Sigmoid colon (tissue), 7 donors: Measurements from ENCODE around the gene DHH. TPM values are rescaled to one million over a fixed set of nuclear protein-coding genes. Genes with fewer than 3 reads are reported as not detected.

Experiments
- DNase-seq: peaks from one replicate; pipeline ENCODE4 v3.0.0-alpha.2; 2019
- H3K27ac ChIP-seq, 4 donors: fragments of 200-600 bp; sonication (generic); one replicate each; pipeline ENCODE4 v1.5.1; 2016 to 2019; ENCODE audit warnings: mild to moderate bottlenecking in 1 of 4
- H3K27me3 ChIP-seq, 3 donors: fragments of 200-600 bp; sonication (generic); one replicate each; pipeline ENCODE4 v1.5.1; 2019; ENCODE audit warnings: mild to moderate bottlenecking in 1 of 3
- H3K36me3 ChIP-seq, 4 donors: fragments of 200-600 bp; sonication (generic); one replicate each; pipeline ENCODE4 v1.5.1; 2016 to 2019
- H3K4me1 ChIP-seq, 4 donors: fragments of 200-600 bp; sonication (generic); one replicate each; pipeline ENCODE4 v1.5.1; 2017 to 2019
- H3K4me3 ChIP-seq, 4 donors: fragments of 200-600 bp; sonication (generic); one replicate each; pipeline ENCODE4 v1.5.1; 2017 to 2019; ENCODE audit warnings: mild to moderate bottlenecking in 2 of 4, moderate library complexity in 1 of 4
- H3K9me3 ChIP-seq, 4 donors: fragments of 200-600 bp in 3 of 4; sonication (generic) in 3 of 4; one replicate each; pipeline versions ENCODE4 v1.5.1 to v1.6.1; 2013 to 2019
- CTCF ChIP-seq, 4 experiments: fragments of 450-650 bp in 3 of 4; fragments of 200-600 bp in 1 of 4; IDR thresholded peaks; one replicate each; pipeline ENCODE4 v1.5.1; 2016 to 2019; ENCODE audit warnings: antibody characterized with exemption in 4 of 4, mild to moderate bottlenecking in 3 of 4, moderate library complexity in 2 of 4
- EP300 ChIP-seq, 4 donors: sonication (generic); formaldehyde crosslinking; IDR thresholded peaks; one replicate each; pipeline ENCODE4 v1.6.1; 2017; ENCODE audit warnings: antibody characterized with exemption in 4 of 4
- POLR2A ChIP-seq, 2 donors: fragments of 450-650 bp; IDR thresholded peaks; one replicate each; pipeline ENCODE4 v1.6.1; 2016; ENCODE audit warnings: antibody characterized with exemption in 2 of 2, mild to moderate bottlenecking in 2 of 2, moderate library complexity in 2 of 2
- POLR2AphosphoS5 ChIP-seq, 4 donors: sonication (generic); formaldehyde crosslinking; IDR thresholded peaks; one replicate each; pipeline ENCODE4 v1.6.1; 2017; ENCODE audit warnings: antibody characterized with exemption in 4 of 4
- WGBS, 2 donors: extraction: QIAGEN DNeasy Blood & Tissue Kit; methylation state at CpG; one replicate each; pipeline ENCODE4 v1.1.7; 2013; 5-methylcytosine and 5-hydroxymethylcytosine counted together
- intact Hi-C: fragments of 100-400 bp; cut with DNase I; formaldehyde crosslinking; loops from one replicate; pipeline ENCODE4 v1.15.1; 2023
- polyA plus RNA-seq, 3 donors: library from polyadenylated mRNA; stranded (reverse); fragments of 200-250 nt; gene quantifications; one replicate each; pipeline ENCODE4 v1.2.3, GENCODE V29; 2013
- total RNA-seq, 4 donors: library from RNA; depleted of rRNA; stranded (reverse); fragments of >200 nt; gene quantifications; one replicate each; pipeline ENCODE4 v1.1.0, GENCODE V29; 2016
- donor health status: healthy with polysubstance abuse.
- donor health status: Bipolar disorder and iron deficiency.
- donor health status: healthy.

DHH gene
- total and polyA plus RNA-seq, 7 donors: 0.14 to 0.83 (median 0.63) TPM; not detected in 4

GRCh38 chr12:49043241-49043640 lies 51.4 kb downstream of the DHH start:
- H3K27me3 ChIP-seq: no peaks in the 10 kb centered on the region
- DNase-seq: no peak
- intact Hi-C loops: no loop called here
- H3K36me3 ChIP-seq: peaks cover 90 to 100% (median 95%) of the 10 kb centered on the region in 4 donors
- no peaks in the 10 kb centered on the region for H3K9me3 ChIP-seq
- H3K4me3 ChIP-seq: no peak overlapping the region
- H3K4me1 ChIP-seq: no peaks in the 10 kb centered on the region
- no peak for TF ChIP-seq POLR2A (IDR thresholded peaks at IDR 0.05)
- no peak for TF ChIP-seq POLR2AphosphoS5 (IDR thresholded peaks at IDR 0.05)
- no peak for TF ChIP-seq EP300 (IDR thresholded peaks at IDR 0.05)
- no peak for TF ChIP-seq CTCF (IDR thresholded peaks at IDR 0.05)
- WGBS, 2 donors: 93 to 94% methylated on average over 4 of the region's 4 CpGs
- no peak overlapping the region for H3K27ac ChIP-seq

- intact Hi-C loops: no loop called here
- Histone ChIP-seq H3K9me3 (no peaks in the 10 kb centered on the region), H3K27ac (no peak overlapping the region), H3K27me3 (no peaks in the 10 kb centered on the region), H3K36me3 (peaks cover 87 to 100% (median 96%) of the 10 kb centered on the region in 4 donors), H3K4me3 (no peak overlapping the region), H3K4me1 (no peaks in the 10 kb centered on the region)
- WGBS, 2 donors: 89 to 92% methylated on average over 18 of the region's 18 CpGs
- no peak for TF ChIP-seq EP300 (IDR thresholded peaks at IDR 0.05)
- no peak for TF ChIP-seq POLR2AphosphoS5 (IDR thresholded peaks at IDR 0.05)
- TF ChIP-seq POLR2A (IDR thresholded peaks at IDR 0.05): no peak
- TF ChIP-seq CTCF (IDR thresholded peaks at IDR 0.05): no peak
- no peak for DNase-seq
Measured at GRCh38 chr12:49041881-49042484, 52.6 kb downstream of the DHH start.

- no peak for DNase-seq
- H3K27ac ChIP-seq: no peak overlapping the region
- TF ChIP-seq EP300 (IDR thresholded peaks at IDR 0.05) (no peak), POLR2AphosphoS5 (IDR thresholded peaks at IDR 0.05) (no peak), POLR2A (IDR thresholded peaks at IDR 0.05) (no peak), CTCF (IDR thresholded peaks at IDR 0.05) (no peak)
- WGBS, 2 donors: 95 to 97% methylated on average over 31 of the region's 31 CpGs
- no peaks in the 10 kb centered on the region for H3K27me3 ChIP-seq
- no peaks in the 10 kb centered on the region for H3K4me1 ChIP-seq
- H3K4me3 ChIP-seq: no peak overlapping the region
- peaks cover 80 to 99% (median 94%) of the 10 kb centered on the region in 4 donors for H3K36me3 ChIP-seq
- intact Hi-C loops: no loop called here
- no peaks in the 10 kb centered on the region for H3K9me3 ChIP-seq
Measured at GRCh38 chr12:49041036-49041880, 53.3 kb downstream of the DHH start.

- DNase-seq: no peak
- intact Hi-C loops: no loop called here
- Histone ChIP-seq H3K4me1 (no peaks in the 10 kb centered on the region), H3K4me3 (no peak overlapping the region), H3K36me3 (peaks cover 72 to 97% (median 86%) of the 10 kb centered on the region in 4 donors), H3K27me3 (no peaks in the 10 kb centered on the region), H3K9me3 (no peaks in the 10 kb centered on the region), H3K27ac (no peak overlapping the region)
- no peak for TF ChIP-seq POLR2A (IDR thresholded peaks at IDR 0.05)
- no peak for TF ChIP-seq POLR2AphosphoS5 (IDR thresholded peaks at IDR 0.05)
- TF ChIP-seq EP300 (IDR thresholded peaks at IDR 0.05): no peak
- TF ChIP-seq CTCF (IDR thresholded peaks at IDR 0.05): no peak
- 95 to 96% methylated on average over 14 of the region's 14 CpGs for WGBS, 2 donors
Measured at GRCh38 chr12:49040364-49040855, 54.2 kb downstream of the DHH start.
